HCT116 (cell line): ENCODE measurements around the gene CLCN1. TPM values are rescaled to one million over a fixed set of nuclear protein-coding genes. Genes with fewer than 3 reads are reported as not detected.

Source experiments
- ATAC-seq: fragments of 200-7000 bp; cut with Tn5 transposase; 2 replicates; pipeline ENCODE4 v1.9.1; 2020; ENCODE audit warnings: mild to moderate bottlenecking, moderate library complexity
- BruUV-seq: library from RNA; stranded (reverse); fragments of 400-500 nt; replicated peaks from 2 replicates; lab custom pipeline; 2021; lab: Mats Ljungman, UMichigan
- CTCF ChIA-PET: fragments of 300-600 bp; sonication (Branson Sonifier 250); formaldehyde crosslinking; loops from one replicate; lab custom pipeline; 2021; ENCODE audit warnings: antibody characterized with exemption; lab: Charles Lee
- POLR2A ChIA-PET: fragments of 300-600, 350-600 bp; sonication (Branson Sonifier 250); formaldehyde crosslinking; loops from one replicate; lab custom pipeline; 2021; ENCODE audit warnings: antibody characterized with exemption; lab: Charles Lee
- RAD21 ChIA-PET, 2 experiments: fragments of 300-600 bp; sonication (Branson Sonifier 250); formaldehyde crosslinking; loops; one replicate each; lab custom pipeline; 2023; ENCODE audit warnings: low total read pairs in 2 of 2; ENCODE audit not compliant: uncharacterized antibody in 2 of 2, unreplicated experiment in 2 of 2, low non-redundant PET in 1 of 2; lab: Charles Lee
- DNase-seq: peaks from one replicate; pipeline ENCODE4 v3.0.0-alpha.2; 2010; ENCODE audit warnings: low read depth, low spot score
- H2AFZ ChIP-seq: fragments of 200-600 bp; shearing (Covaris generic), sonication (generic); 2 replicates; pipeline ENCODE4 v1.6.1; 2017; ENCODE audit warnings: low read depth, mixed run types, mixed read lengths, antibody characterized with exemption, low read length; ENCODE audit not compliant: poor library complexity, severe bottlenecking
- H3K27ac ChIP-seq: 2 replicates; pipeline ENCODE4 v1.5.1; 2012; ENCODE audit warnings: low read depth, low read length
- H3K27me3 ChIP-seq: fragments of 200-600 bp; sonication (generic); 2 replicates; pipeline ENCODE4 v1.6.1; 2016; ENCODE audit warnings: mixed run types, low read length, mixed read lengths; ENCODE audit not compliant: insufficient read depth
- H3K36me3 ChIP-seq, 2 experiments: fragments of 200-500 bp in 1 of 2; fragments of 200-600 bp in 1 of 2; sonication (Bioruptor generic) in 1 of 2; sonication (generic) in 1 of 2; 2 replicates each; pipeline versions ENCODE4 v1.5.1 to v1.6.1; 2014 to 2016; ENCODE audit warnings: low read length in 2 of 2, inconsistent platforms in 1 of 2, mixed read lengths in 1 of 2, mixed run types in 1 of 2; ENCODE audit not compliant: insufficient read depth in 2 of 2, control insufficient read depth in 1 of 2
- H3K4me1 ChIP-seq, 2 experiments: fragments of 200-600 bp in 1 of 2; sonication (generic) in 1 of 2; 2 replicates each; pipeline versions ENCODE4 v1.5.1 to v1.6.1; 2012 to 2017; ENCODE audit warnings: low read length in 2 of 2, inconsistent platforms in 1 of 2, mild to moderate bottlenecking in 1 of 2, mixed read lengths in 1 of 2, mixed run types in 1 of 2, moderate library complexity in 1 of 2; ENCODE audit not compliant: insufficient read depth in 2 of 2, control insufficient read depth in 1 of 2
- H3K4me2 ChIP-seq: fragments of 200-600 bp; sonication (generic); 2 replicates; pipeline ENCODE4 v1.6.1; 2017; ENCODE audit warnings: mixed run types, low read length, mixed read lengths
- H3K4me3 ChIP-seq, 2 experiments: fragments of 200-600 bp in 1 of 2; sonication (generic) in 1 of 2; replicated peaks in 1 of 2; 2 replicates each; pipeline ENCODE4 v1.5.1; 2011 to 2016; ENCODE audit warnings: low read length in 2 of 2, control low read depth in 1 of 2, low read depth in 1 of 2, mild to moderate bottlenecking in 1 of 2, mixed read lengths in 1 of 2, mixed run types in 1 of 2
- H3K79me2 ChIP-seq: fragments of 200-600 bp; sonication (generic); 2 replicates; pipeline ENCODE4 v1.6.1; 2017; ENCODE audit warnings: mild to moderate bottlenecking, mixed run types, low read length, moderate library complexity, mixed read lengths; ENCODE audit not compliant: insufficient read depth
- H3K9ac ChIP-seq: fragments of 200-600 bp; sonication (generic); 2 replicates; pipeline ENCODE4 v1.6.1; 2016; ENCODE audit warnings: low read length, mixed read lengths
- H3K9me2 ChIP-seq: fragments of 200-600 bp; sonication (generic), shearing (Covaris generic); 2 replicates; pipeline ENCODE4 v1.6.1; 2017; ENCODE audit warnings: mixed run types, mild to moderate bottlenecking, moderate library complexity; ENCODE audit not compliant: insufficient read depth
- H3K9me3 ChIP-seq, 2 experiments: fragments of 200-500 bp in 1 of 2; fragments of 200-600 bp in 1 of 2; sonication (Bioruptor generic) in 1 of 2; sonication (generic) in 1 of 2; 2 replicates each; pipeline ENCODE4 v1.6.1; 2014 to 2017; ENCODE audit warnings: low read length in 2 of 2, mixed read lengths in 2 of 2, inconsistent platforms in 1 of 2, low read depth in 1 of 2, mild to moderate bottlenecking in 1 of 2, mixed run types in 1 of 2, moderate library complexity in 1 of 2; ENCODE audit not compliant: control insufficient read depth in 1 of 2, insufficient read depth in 1 of 2
- H4K20me1 ChIP-seq: fragments of 200-600 bp; sonication (generic), shearing (Covaris generic); 2 replicates; pipeline ENCODE4 v1.6.1; 2017; ENCODE audit warnings: mixed run types, mild to moderate bottlenecking, moderate library complexity; ENCODE audit not compliant: insufficient read depth
- ATF3 ChIP-seq: IDR thresholded peaks from 2 replicates; pipeline ENCODE4 v1.6.1; 2012
- CBX3 ChIP-seq: IDR thresholded peaks from 2 replicates; pipeline ENCODE4 v1.6.1; 2012; ENCODE audit warnings: low read depth
- CEBPB ChIP-seq: IDR thresholded peaks from 2 replicates; pipeline ENCODE4 v1.6.1; 2012; ENCODE audit warnings: low read depth
- ELF1 ChIP-seq: IDR thresholded peaks from 2 replicates; pipeline ENCODE4 v1.6.1; 2012; ENCODE audit warnings: low read depth, borderline replicate concordance
- EZH2 ChIP-seq: fragments of 200-600 bp; sonication (generic); IDR thresholded peaks from 2 replicates; pipeline ENCODE4 v1.6.1; 2017; ENCODE audit warnings: antibody characterized with exemption, mixed run types
- EZH2phosphoT487 ChIP-seq: fragments of 200-600 bp; IDR thresholded peaks from 2 replicates; pipeline ENCODE4 v1.6.1; 2018; ENCODE audit warnings: antibody characterized with exemption, borderline replicate concordance
- JUND ChIP-seq: IDR thresholded peaks from 2 replicates; pipeline ENCODE4 v1.6.1; 2012
- POLR2AphosphoS5 ChIP-seq: IDR thresholded peaks from 2 replicates; pipeline ENCODE4 v1.6.1; 2011; ENCODE audit warnings: mild to moderate bottlenecking, low read depth, low read length, moderate library complexity
- RAD21 ChIP-seq: IDR thresholded peaks from 2 replicates; pipeline ENCODE4 v1.6.1; 2012; ENCODE audit warnings: low read depth, mild to moderate bottlenecking
- SP1 ChIP-seq: IDR thresholded peaks from 2 replicates; pipeline ENCODE4 v1.6.1; 2012; ENCODE audit warnings: low read depth
- SRF ChIP-seq: IDR thresholded peaks from 2 replicates; pipeline ENCODE4 v1.6.1; 2012; ENCODE audit warnings: low read depth
- TCF7L2 ChIP-seq: IDR thresholded peaks from 2 replicates; pipeline ENCODE4 v1.7.0; 2011; ENCODE audit warnings: borderline replicate concordance, inconsistent platforms; ENCODE audit not compliant: insufficient read depth, insufficient read length; ENCODE audit errors: extremely low read depth
- YY1 ChIP-seq: IDR thresholded peaks from 2 replicates; pipeline ENCODE4 v1.6.1; 2011; ENCODE audit warnings: low read length, low read depth, moderate library complexity, mild to moderate bottlenecking; ENCODE audit not compliant: insufficient replicate concordance; ENCODE audit errors: extremely low read depth
- ZBTB33 ChIP-seq: IDR thresholded peaks from 2 replicates; pipeline ENCODE4 v1.6.1; 2011; ENCODE audit warnings: mild to moderate bottlenecking, low read length, moderate library complexity; ENCODE audit not compliant: insufficient replicate concordance; ENCODE audit errors: extremely low read depth
- ZNF274 ChIP-seq: fragments of 200-500 bp; sonication (Bioruptor generic); IDR thresholded peaks from 2 replicates; pipeline ENCODE4 v1.6.1; 2014; ENCODE audit warnings: mild to moderate bottlenecking, low read depth, low read length, inconsistent platforms
- intact Hi-C: fragments of 100-400 bp; cut with micrococcal nuclease; formaldehyde crosslinking; loops from 2 replicates; pipeline ENCODE4 v1.10.0; 2022
- total RNA-seq: library from RNA; stranded (reverse); gene quantifications from one replicate; pipeline ENCODE4 v1.2.1, GENCODE V29; 2021; ENCODE audit not compliant: unreplicated experiment

Gene CLCN1
- total RNA-seq, 1 experiment from 2014 or later = 0.47 TPM

- no peaks in the 10 kb centered on the region for H3K36me3 ChIP-seq
- ATAC-seq (no peak), DNase-seq (no peak)
- H4K20me1 ChIP-seq = no peaks in the 10 kb centered on the region
- H3K27ac ChIP-seq = no peak overlapping the region
- no peaks in the 10 kb centered on the region for H3K4me1 ChIP-seq
- CTCF ChIA-PET = no interaction called here
- no peaks in the 10 kb centered on the region for H3K9me2 ChIP-seq
- intact Hi-C loops = no loop called here
- H2AFZ ChIP-seq = no peak overlapping the region
- H3K27me3 ChIP-seq = no peaks in the 10 kb centered on the region
- H3K79me2 ChIP-seq = no peaks in the 10 kb centered on the region
- no peak overlapping the region for H3K9ac ChIP-seq
- H3K9me3 ChIP-seq = no peaks in the 10 kb centered on the region
- no peak overlapping the region for H3K4me3 ChIP-seq
- RAD21 ChIA-PET = no interaction called here
- no TSS peak for BruUV-seq
- TF ChIP-seq RAD21 (no peak), CEBPB (no peak), SP1 (no peak), JUND (no peak), EZH2phosphoT487 (no peak), SRF (no peak), POLR2AphosphoS5 (no peak)
- TF ChIP-seq, all 23 proteins: peak for 0
- POLR2A ChIA-PET = no interaction called here
- no peak overlapping the region for H3K4me2 ChIP-seq
These were observed 7.7 kb downstream of the CLCN1 start for GRCh38 chr7:143323653-143324052.

GRCh38 chr7:143325240-143325639 lies 9.3 kb downstream of the CLCN1 start:
- Histone ChIP-seq H3K36me3 (no peaks in the 10 kb centered on the region), H3K9ac (no peak overlapping the region), H4K20me1 (no peaks in the 10 kb centered on the region), H3K9me2 (no peaks in the 10 kb centered on the region), H3K27ac (no peak overlapping the region), H3K9me3 (no peaks in the 10 kb centered on the region), H3K27me3 (no peaks in the 10 kb centered on the region), H3K4me2 (no peak overlapping the region), H3K79me2 (no peaks in the 10 kb centered on the region)
- POLR2A ChIA-PET = no interaction called here
- ATAC-seq = no peak
- RAD21 ChIA-PET = no interaction called here
- TF ChIP-seq EZH2 (no peak), ATF3 (no peak), YY1 (no peak), ZNF274 (no peak), CBX3 (no peak), JUND (no peak), ELF1 (no peak), SRF (no peak), ZBTB33 (no peak), TCF7L2 (no peak)
- TF ChIP-seq, all 23 proteins: peak for 0
- intact Hi-C loops = no loop called here
- Histone ChIP-seq H2AFZ (no peak overlapping the region), H3K4me3 (no peak overlapping the region), H3K4me1 (no peaks in the 10 kb centered on the region)
- BruUV-seq = no TSS peak
- no peak for DNase-seq
- CTCF ChIA-PET = interaction anchor here (1.0 kb wide), 1 partner anchor 26 kb away, joined by 3 read pairs; no protein-coding TSS in a partner anchor
